Fibroblast of lung (primary cell): Measurements from ENCODE around the gene PRDM11. TPM values are rescaled to one million over a fixed set of nuclear protein-coding genes. Genes with fewer than 3 reads are reported as not detected.

Experiments
- DNase-seq, 2 donors: peaks; one replicate each; pipeline versions ENCODE4 v3.0.0 to v3.0.0-alpha.2; 2010; ENCODE audit warnings: low read depth in 2 of 2
- H2AFZ ChIP-seq: 2 replicates; pipeline ENCODE4 v1.5.1; 2012; ENCODE audit warnings: low read length, control low read depth, inconsistent platforms
- H3K27ac ChIP-seq: 2 replicates; pipeline ENCODE4 v1.5.1; 2011; ENCODE audit warnings: low read length, control low read depth; ENCODE audit not compliant: insufficient read depth
- H3K27me3 ChIP-seq: 2 replicates; pipeline ENCODE4 v1.5.1; 2011; ENCODE audit warnings: mild to moderate bottlenecking, low read length; ENCODE audit not compliant: control insufficient read depth, insufficient read depth
- H3K36me3 ChIP-seq: 2 replicates; pipeline ENCODE4 v1.5.1; 2011; ENCODE audit warnings: low read length; ENCODE audit not compliant: control insufficient read depth, insufficient read depth
- H3K4me1 ChIP-seq: 2 replicates; pipeline ENCODE4 v1.5.1; 2011; ENCODE audit warnings: low read length; ENCODE audit not compliant: control insufficient read depth, insufficient read depth; ENCODE audit errors: extremely low read depth
- H3K4me2 ChIP-seq: 2 replicates; pipeline ENCODE4 v1.5.1; 2011; ENCODE audit warnings: low read length, control low read depth; ENCODE audit not compliant: insufficient read depth; ENCODE audit errors: extremely low read depth
- H3K4me3 ChIP-seq, 4 experiments: fragments of 200-600 bp in 1 of 4; sonication (generic) in 1 of 4; replicated peaks in 1 of 4; 2 replicates each; pipeline ENCODE4 v1.5.1; 2011 to 2016; ENCODE audit warnings: low read length in 4 of 4, low read depth in 3 of 4, mild to moderate bottlenecking in 3 of 4, control low read depth in 2 of 4, inconsistent platforms in 1 of 4, mixed read lengths in 1 of 4; ENCODE audit not compliant: insufficient read depth in 1 of 4; ENCODE audit errors: control extremely low read depth in 1 of 4
- H3K79me2 ChIP-seq: 2 replicates; pipeline ENCODE4 v1.5.1; 2012; ENCODE audit warnings: mild to moderate bottlenecking, low read length, inconsistent platforms; ENCODE audit not compliant: control insufficient read depth, insufficient read depth
- H3K9ac ChIP-seq: 2 replicates; pipeline ENCODE4 v1.5.1; 2011; ENCODE audit warnings: mild to moderate bottlenecking, low read length, control low read depth; ENCODE audit not compliant: insufficient read depth
- H3K9me3 ChIP-seq: 2 replicates; pipeline ENCODE4 v1.5.1; 2012; ENCODE audit warnings: low read depth, low read length; ENCODE audit not compliant: control insufficient read depth, insufficient read depth
- H4K20me1 ChIP-seq: 2 replicates; pipeline ENCODE4 v1.5.1; 2011; ENCODE audit warnings: low read length; ENCODE audit not compliant: control insufficient read depth, insufficient read depth; ENCODE audit errors: extremely low read depth
- EZH2 ChIP-seq: IDR thresholded peaks from 2 replicates; pipeline ENCODE4 v1.5.1; 2012; ENCODE audit warnings: low read length, control low read depth, mild to moderate bottlenecking; ENCODE audit errors: missing control alignments
- polyA plus RNA-seq, 2 donors: library from polyadenylated mRNA; depleted of rRNA in 1 of 2; stranded (reverse) in 1 of 2; unstranded in 1 of 2; fragments of >200 nt; gene quantifications; 2 replicates each; pipeline ENCODE4 v1.2.1, GENCODE V29; 2011 to 2012; ENCODE audit warnings: missing spikeins in 1 of 2
- total RNA-seq: library from RNA; depleted of rRNA; stranded (reverse); fragments of >200 nt; gene quantifications from 2 replicates; pipeline ENCODE4 v1.2.1, GENCODE V29; 2014
- TF ChIP-seq, protein P1 (sequence below), 2 donors: IDR thresholded peaks in 1 of 2; conservative IDR thresholded peaks in 1 of 2; 1 replicate in 1 of 2; 2 replicates in 1 of 2; pipeline ENCODE4 v1.5.1; 2011 to 2012; ENCODE audit warnings: low read length in 2 of 2, control low read depth in 1 of 2, inconsistent platforms in 1 of 2, low read depth in 1 of 2, mild to moderate bottlenecking in 1 of 2

Gene PRDM11
- total and polyA plus RNA-seq, 2 donors (not counting 1 experiment from before 2014, with no cell fraction given) = 3.1 to 4.0 TPM

DNA sequence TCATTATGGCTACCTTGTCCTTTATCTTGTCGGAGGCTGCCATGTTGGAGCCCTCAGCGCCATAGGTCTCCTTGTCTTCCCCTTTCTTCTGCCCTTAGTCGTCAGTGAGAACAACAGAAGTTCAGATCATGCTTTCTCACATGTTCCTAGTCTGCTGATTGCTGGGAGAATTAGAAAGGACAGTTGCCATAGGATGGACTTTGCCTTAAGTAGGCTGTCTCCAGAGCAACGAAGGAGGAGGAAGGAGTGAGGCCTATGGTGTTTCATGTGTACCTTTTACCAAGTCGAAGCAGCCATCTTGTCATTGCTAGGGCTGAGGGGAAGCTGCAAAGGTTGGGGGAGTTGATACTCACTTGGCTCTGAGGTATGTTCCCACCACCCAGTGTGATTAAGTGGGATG, 77.1 kb downstream of the PRDM11 start:
- Histone ChIP-seq H3K79me2 (no peaks in the 10 kb centered on the region), H3K9ac (no peak overlapping the region), H3K4me2 (no peak overlapping the region), H4K20me1 (no peaks in the 10 kb centered on the region), H3K9me3 (no peaks in the 10 kb centered on the region), H3K27ac (no peak overlapping the region), H2AFZ (no peak overlapping the region), H3K27me3 (no peaks in the 10 kb centered on the region), H3K4me1 (no peaks in the 10 kb centered on the region), H3K4me3 (no peak overlapping the region), H3K36me3 (no peaks in the 10 kb centered on the region)
- no peak for DNase-seq
- TF ChIP-seq, protein P1, sequence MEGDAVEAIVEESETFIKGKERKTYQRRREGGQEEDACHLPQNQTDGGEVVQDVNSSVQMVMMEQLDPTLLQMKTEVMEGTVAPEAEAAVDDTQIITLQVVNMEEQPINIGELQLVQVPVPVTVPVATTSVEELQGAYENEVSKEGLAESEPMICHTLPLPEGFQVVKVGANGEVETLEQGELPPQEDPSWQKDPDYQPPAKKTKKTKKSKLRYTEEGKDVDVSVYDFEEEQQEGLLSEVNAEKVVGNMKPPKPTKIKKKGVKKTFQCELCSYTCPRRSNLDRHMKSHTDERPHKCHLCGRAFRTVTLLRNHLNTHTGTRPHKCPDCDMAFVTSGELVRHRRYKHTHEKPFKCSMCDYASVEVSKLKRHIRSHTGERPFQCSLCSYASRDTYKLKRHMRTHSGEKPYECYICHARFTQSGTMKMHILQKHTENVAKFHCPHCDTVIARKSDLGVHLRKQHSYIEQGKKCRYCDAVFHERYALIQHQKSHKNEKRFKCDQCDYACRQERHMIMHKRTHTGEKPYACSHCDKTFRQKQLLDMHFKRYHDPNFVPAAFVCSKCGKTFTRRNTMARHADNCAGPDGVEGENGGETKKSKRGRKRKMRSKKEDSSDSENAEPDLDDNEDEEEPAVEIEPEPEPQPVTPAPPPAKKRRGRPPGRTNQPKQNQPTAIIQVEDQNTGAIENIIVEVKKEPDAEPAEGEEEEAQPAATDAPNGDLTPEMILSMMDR (conservative IDR thresholded peaks at IDR 0.05 in 1 of 2, IDR thresholded peaks at IDR 0.05 in 1 of 2; ENCODE audit: low read depth in 1 of 2, low read length in 2 of 2) = no peak
- TF ChIP-seq EZH2 = no peak

- Histone ChIP-seq H3K27me3 (no peaks in the 10 kb centered on the region), H3K4me2 (no peak overlapping the region), H3K4me3 (no peak overlapping the region), H3K9ac (no peak overlapping the region), H3K9me3 (no peaks in the 10 kb centered on the region), H3K27ac (no peak overlapping the region), H4K20me1 (no peaks in the 10 kb centered on the region), H2AFZ (no peak overlapping the region), H3K79me2 (no peaks in the 10 kb centered on the region), H3K4me1 (no peaks in the 10 kb centered on the region), H3K36me3 (no peaks in the 10 kb centered on the region)
- no peak for DNase-seq
- TF ChIP-seq, protein P1 (conservative IDR thresholded peaks at IDR 0.05 in 1 of 2, IDR thresholded peaks at IDR 0.05 in 1 of 2; ENCODE audit: low read depth in 1 of 2, low read length in 2 of 2) = no peak
- no peak for TF ChIP-seq EZH2
Measured at GRCh38 chr11:45224766-45225165, 78.3 kb downstream of the PRDM11 start.

DNA sequence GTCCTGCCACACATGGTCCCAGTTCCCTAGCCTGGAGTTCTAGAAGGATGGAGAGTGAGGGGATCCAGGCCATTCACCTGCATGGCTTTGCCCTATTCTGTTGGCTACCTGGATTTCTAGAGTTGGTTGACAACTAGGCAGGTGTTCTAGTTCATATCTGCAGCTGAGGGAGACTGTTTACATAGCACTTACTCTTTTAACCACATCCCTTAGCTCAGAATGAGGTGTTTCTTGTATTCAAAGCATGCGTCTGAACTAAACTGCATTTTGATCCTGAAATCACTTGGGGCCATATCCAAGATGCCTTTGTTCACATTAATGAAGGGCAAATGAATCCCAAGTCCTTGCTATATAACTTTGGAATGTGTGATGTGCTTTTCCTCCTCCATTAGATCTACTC, 78.8 kb downstream of the PRDM11 start:
- no peak overlapping the region for H3K9ac ChIP-seq
- H3K36me3 ChIP-seq = no peaks in the 10 kb centered on the region
- H3K4me2 ChIP-seq = no peak overlapping the region
- no peaks in the 10 kb centered on the region for H3K9me3 ChIP-seq
- no peaks in the 10 kb centered on the region for H3K79me2 ChIP-seq
- no peak overlapping the region for H3K4me3 ChIP-seq
- TF ChIP-seq EZH2 = no peak
- TF ChIP-seq, protein P1 (conservative IDR thresholded peaks at IDR 0.05 in 1 of 2, IDR thresholded peaks at IDR 0.05 in 1 of 2; ENCODE audit: low read depth in 1 of 2, low read length in 2 of 2) = no peak
- H3K4me1 ChIP-seq = no peaks in the 10 kb centered on the region
- DNase-seq = peak in 1 of 2 donors; percentile 19
- no peaks in the 10 kb centered on the region for H4K20me1 ChIP-seq
- no peaks in the 10 kb centered on the region for H3K27me3 ChIP-seq
- H2AFZ ChIP-seq = no peak overlapping the region
- no peak overlapping the region for H3K27ac ChIP-seq
